A549 (cell line): ENCODE measurements around the gene TPSAB1. TPM values are rescaled to one million over a fixed set of nuclear protein-coding genes. Genes with fewer than 3 reads are reported as not detected.
"Not testable (repeated sequence)": the region's sequence is repeated elsewhere in the genome, so short reads cannot be mapped to it uniquely, and the experiment has no call there.

Source experiments
- ATAC-seq, 2 experiments: fragments of 200-7000 bp in 1 of 2; fragments of >200 bp in 1 of 2; cut with Nextera tagmentation in 1 of 2; cut with Tn5 transposase in 1 of 2; 3 replicates each; pipeline versions ENCODE4 v1.8.0 to v1.9.1; 2018 to 2020; ENCODE audit warnings: mild to moderate bottlenecking in 1 of 2, moderate library complexity in 1 of 2
- CTCF ChIA-PET: fragments of 300-600 bp; sonication (Branson Sonifier 250); formaldehyde crosslinking; extraction: SDS; loops from one replicate; lab custom pipeline; 2021; ENCODE audit warnings: antibody characterized with exemption, inconsistent platforms; lab: Yijun Ruan, JAX
- POLR2A ChIA-PET: fragments of 350-600 bp; formaldehyde crosslinking; extraction: SDS; loops from one replicate; lab custom pipeline; 2021; ENCODE audit warnings: antibody characterized with exemption, inconsistent platforms; lab: Yijun Ruan, JAX
- DNase-seq, 2 experiments: peaks; one replicate each; pipeline versions ENCODE4 v3.0.0 to v3.0.0-alpha.2; 2011 to 2016; ENCODE audit warnings: low read depth in 1 of 2, low spot score in 1 of 2
- FAIRE-seq: peaks from 2 replicates; lab custom pipeline; 2011; peaks lifted over from hg19 to GRCh38; lab: Jason Lieb, UNC
- H3K27ac ChIP-seq, 2 experiments: fragments of >200 bp; sonication (Bioruptor Twin); formaldehyde crosslinking; 3 replicates each; pipeline ENCODE4 v1.5.1; 2016 to 2017
- H3K4me1 ChIP-seq: fragments of >200 bp; sonication (Bioruptor Twin); formaldehyde crosslinking; 3 replicates; pipeline ENCODE4 v1.6.1; 2016
- H3K4me2 ChIP-seq: fragments of >200 bp; sonication (Bioruptor Twin); formaldehyde crosslinking; 3 replicates; pipeline ENCODE4 v1.6.1; 2016
- H3K4me3 ChIP-seq: fragments of >200 bp; sonication (Bioruptor Twin); formaldehyde crosslinking; 3 replicates; pipeline ENCODE4 v1.5.1; 2016
- H3K9me3 ChIP-seq: fragments of >200 bp; sonication (Bioruptor Twin); formaldehyde crosslinking; 3 replicates; pipeline ENCODE4 v1.6.1; 2016
- BHLHE40 ChIP-seq: IDR thresholded peaks from 2 replicates; pipeline ENCODE4 v1.6.1; 2012; ENCODE audit warnings: low read depth, low read length, inconsistent platforms
- CBX2 ChIP-seq: fragments of 200-600 bp; sonication (generic); IDR thresholded peaks from 2 replicates; pipeline ENCODE4 v1.6.1; 2016; ENCODE audit warnings: low read depth, mild to moderate bottlenecking, borderline replicate concordance
- CHD4 ChIP-seq: fragments of 200-600 bp; sonication (generic); IDR thresholded peaks from 2 replicates; pipeline ENCODE4 v1.6.1; 2016; ENCODE audit warnings: antibody characterized with exemption, mild to moderate bottlenecking, borderline replicate concordance
- FOSL2 ChIP-seq, 2 experiments: fragments of 450-650 bp in 1 of 2; fragments of >200 bp in 1 of 2; sonication (Bioruptor Twin) in 1 of 2; formaldehyde crosslinking; IDR thresholded peaks; 2 replicates each; pipeline versions ENCODE4 v1.5.0 to v1.6.1; 2016 to 2020; ENCODE audit warnings: mild to moderate bottlenecking in 1 of 2, moderate library complexity in 1 of 2
- FOXS1 ChIP-seq: fragments of 250-450 bp; sonication (Bioruptor Pico); IDR thresholded peaks from 2 replicates; pipeline ENCODE4 v1.5.0; 2020; ENCODE audit warnings: mild to moderate bottlenecking, moderate library complexity
- HDAC2 ChIP-seq: fragments of 200-600 bp; sonication (generic); IDR thresholded peaks from 2 replicates; pipeline ENCODE4 v1.6.1; 2016
- HES2 ChIP-seq: fragments of >200 bp; sonication (Bioruptor Twin); formaldehyde crosslinking; IDR thresholded peaks from 2 replicates; pipeline ENCODE4 v1.6.1; 2016
- HEYL ChIP-seq: fragments of 250-450 bp; sonication (Bioruptor Pico); IDR thresholded peaks from 2 replicates; pipeline ENCODE4 v1.8.0; 2021; ENCODE audit warnings: mild to moderate bottlenecking, moderate library complexity
- HOXA7 ChIP-seq: fragments of 250-450 bp; sonication (Bioruptor Pico); IDR thresholded peaks from 2 replicates; pipeline ENCODE4 v1.5.0; 2020; ENCODE audit warnings: mild to moderate bottlenecking, moderate library complexity
- JUNB ChIP-seq: fragments of >200 bp; sonication (Bioruptor Twin); formaldehyde crosslinking; IDR thresholded peaks from 2 replicates; pipeline ENCODE4 v1.6.1; 2016
- NFE2L2 ChIP-seq: fragments of 150-350 bp; conservative IDR thresholded peaks from 2 replicates; pipeline ENCODE4 v1.6.1; 2014; ENCODE audit warnings: low read length
- NR3C1 ChIP-seq: fragments of >200 bp; sonication (Bioruptor Twin); formaldehyde crosslinking; IDR thresholded peaks from 3 replicates; pipeline ENCODE4 v1.6.1; 2017
- PHF8 ChIP-seq: fragments of 200-600 bp; sonication (generic); IDR thresholded peaks from 2 replicates; pipeline ENCODE4 v1.6.1; 2016; ENCODE audit warnings: low read depth, mild to moderate bottlenecking, antibody characterized with exemption, moderate library complexity, borderline replicate concordance
- POLR2A ChIP-seq: IDR thresholded peaks from 2 replicates; pipeline ENCODE4 v1.6.1; 2012; ENCODE audit warnings: mild to moderate bottlenecking, low read length
- RAD21 ChIP-seq, 2 experiments: fragments of >200 bp in 1 of 2; sonication (Bioruptor Twin) in 1 of 2; formaldehyde crosslinking in 1 of 2; IDR thresholded peaks in 1 of 2; conservative IDR thresholded peaks in 1 of 2; 2 replicates in 1 of 2; 3 replicates in 1 of 2; pipeline ENCODE4 v1.6.1; 2012 to 2018; ENCODE audit warnings: inconsistent platforms in 1 of 2
- RFX5 ChIP-seq: fragments of 450-650 bp; IDR thresholded peaks from 2 replicates; pipeline ENCODE4 v1.7.1; 2014; ENCODE audit warnings: antibody characterized with exemption, mild to moderate bottlenecking, moderate library complexity
- SREBF2 ChIP-seq: fragments of 450-650 bp; IDR thresholded peaks from 2 replicates; pipeline ENCODE4 v1.6.1; 2014; ENCODE audit warnings: mild to moderate bottlenecking, moderate library complexity
- TP53 ChIP-seq: fragments of 250-450 bp; sonication (Bioruptor Pico); IDR thresholded peaks from 2 replicates; pipeline ENCODE4 v1.5.0; 2021; ENCODE audit warnings: mild to moderate bottlenecking, moderate library complexity
- USF2 ChIP-seq: fragments of 450-650 bp; IDR thresholded peaks from 2 replicates; pipeline ENCODE4 v1.6.1; 2014; ENCODE audit warnings: antibody characterized with exemption
- ZC3H11A ChIP-seq: fragments of 450-650 bp; IDR thresholded peaks from 2 replicates; pipeline ENCODE4 v1.6.1; 2014; ENCODE audit warnings: antibody characterized with exemption, mild to moderate bottlenecking
- WGBS: methylation state at CpG from one replicate; pipeline ENCODE4 v1.1.6; 2017; ENCODE audit errors: missing lambda C conversion rate; 5-methylcytosine and 5-hydroxymethylcytosine counted together
- polyA minus RNA-seq: library from RNA; depleted of rRNA, polyadenylated mRNA; stranded (reverse); fragments of >200 nt; gene quantifications from 2 replicates; pipeline ENCODE4 v1.2.3, GENCODE V29; 2011; rRNA and poly(A)+ RNA removed
- polyA plus RNA-seq, 4 experiments: library from polyadenylated mRNA; depleted of rRNA in 3 of 4; stranded (reverse); fragments of >200 nt; fragmentation: RNase III in 1 of 4; extraction: RNeasy Plus Mini Kit Qiagen cat#74134 plus additional on column Dnase treatment in 1 of 4; gene quantifications; 2 replicates in 3 of 4; 3 replicates in 1 of 4; pipeline ENCODE4 v1.2.3, GENCODE V29; 2011 to 2017
- TF ChIP-seq, protein P1 (sequence below): fragments of >200 bp; sonication (Bioruptor Twin); formaldehyde crosslinking; IDR thresholded peaks from 3 replicates; pipeline ENCODE4 v1.5.1; 2016
- TF ChIP-seq, protein P2 (sequence below): IDR thresholded peaks from 2 replicates; pipeline ENCODE4 v1.6.1; 2012
- TF ChIP-seq, protein P3 (sequence below): fragments of 150-350 bp; IDR thresholded peaks from 2 replicates; pipeline ENCODE4 v1.6.1; 2014; ENCODE audit warnings: low read depth, mild to moderate bottlenecking, low read length

Gene TPSAB1
- not detected in 2 replicates for polyA plus RNA-seq (2011; rRNA removed)
- 0.04 TPM in 1 of 2 replicates, not detected in the other for polyA plus RNA-seq (2012; cell fraction: cytosol; rRNA removed)
- not detected in 2 replicates for polyA plus RNA-seq (2012; cell fraction: nucleus; rRNA removed)
- not detected in 3 replicates for polyA plus RNA-seq (2017; fragmentation: RNase III; extraction: RNeasy Plus Mini Kit Qiagen cat#74134 plus additional on column Dnase treatment)
- not detected in 2 replicates for polyA minus RNA-seq

- H3K4me1 ChIP-seq, H3K4me3 ChIP-seq, DNase-seq, FAIRE-seq, POLR2A ChIA-PET, H3K4me2 ChIP-seq, H3K9me3 ChIP-seq, H3K27ac ChIP-seq, CTCF ChIA-PET: not testable (repeated sequence)
- 100% methylated on average over 2 of the region's 12 CpGs for WGBS
- peak in 1 of 2 experiments; percentile 4; a peak in 2 of 6 replicates for ATAC-seq
Measured at GRCh38 chr16:1240436-1240835, at the start of gene TPSAB1. TPSAB1 (plus strand) TSS chr16:1240705; CDS start chr16:1240939, 234 bp downstream.

GRCh38 chr16:1190789-1191188, 49.7 kb upstream of the TPSAB1 start:
- 81% methylated on average over 4 of the region's 11 CpGs for WGBS
- DNase-seq, ATAC-seq, H3K9me3 ChIP-seq, H3K4me2 ChIP-seq, FAIRE-seq, H3K4me3 ChIP-seq, POLR2A ChIA-PET, H3K27ac ChIP-seq: not testable (repeated sequence)
- CTCF ChIA-PET, result interaction anchor here (1.0 to 1.2 kb wide), 4 partner anchors 11 to 85 kb away, joined by 3 to 5 read pairs (median 3); no protein-coding TSS in a partner anchor
- peaks cover 27% of the 10 kb centered on the region for H3K4me1 ChIP-seq

DNA sequence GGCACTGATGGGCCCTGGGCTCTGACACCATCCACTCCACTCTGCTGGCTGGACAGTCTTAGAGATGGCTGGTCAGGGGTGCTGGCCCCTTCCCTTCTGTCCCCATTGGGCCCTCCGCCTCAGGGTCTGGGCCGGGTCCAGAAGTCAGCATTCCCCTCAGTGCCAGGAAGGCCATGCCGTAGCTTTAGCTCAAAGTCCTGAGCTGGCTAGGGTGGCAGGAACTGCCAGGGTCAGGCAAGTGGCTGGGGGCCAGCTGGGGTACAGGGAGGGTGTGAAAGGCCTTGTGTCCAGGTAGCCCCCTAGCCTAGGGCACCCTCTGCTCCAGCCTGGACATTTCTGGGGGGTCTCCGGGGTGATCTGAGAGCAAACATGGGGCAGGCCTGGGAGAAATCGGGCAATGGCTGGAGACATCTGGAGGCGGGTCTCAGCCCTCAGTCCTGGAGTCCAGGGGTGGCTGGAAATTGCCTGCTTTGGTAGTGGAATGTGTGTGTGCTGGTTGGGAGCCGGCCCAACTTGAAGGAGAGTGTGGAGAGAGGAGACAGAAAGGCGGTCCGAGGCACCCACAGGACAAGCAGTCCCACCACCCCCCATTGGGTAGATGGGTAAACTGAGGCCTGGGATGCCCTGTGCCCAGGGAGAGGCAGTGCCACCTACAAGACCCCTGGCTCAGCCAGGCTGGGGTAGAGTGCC, 48.0 kb upstream of the TPSAB1 start:
- ChIA-PET CTCF (interaction anchor here (2.2 to 5.8 kb wide), 6 partner anchors 10 to 128 kb away, joined by 9 to 53 read pairs (median 13); no protein-coding TSS in a partner anchor), POLR2A (no interaction called here)
- no peaks in the 10 kb centered on the region for H3K9me3 ChIP-seq
- no peak for DNase-seq
- peak; percentile 23 to 34; a peak in 3 of 6 replicates for ATAC-seq
- peak overlapping the region in 1 of 2 experiments; percentile 7; a peak in 1 of 6 replicates for H3K27ac ChIP-seq
- no peak overlapping the region for H3K4me3 ChIP-seq
- 66% methylated on average over 6 of the region's 9 CpGs for WGBS
- FAIRE-seq, result no peak
- peaks cover 27% of the 10 kb centered on the region for H3K4me1 ChIP-seq
- no peak overlapping the region for H3K4me2 ChIP-seq
- TF ChIP-seq POLR2A, result no peak
- TF ChIP-seq HES2, result no peak
- TF ChIP-seq, protein P1, sequence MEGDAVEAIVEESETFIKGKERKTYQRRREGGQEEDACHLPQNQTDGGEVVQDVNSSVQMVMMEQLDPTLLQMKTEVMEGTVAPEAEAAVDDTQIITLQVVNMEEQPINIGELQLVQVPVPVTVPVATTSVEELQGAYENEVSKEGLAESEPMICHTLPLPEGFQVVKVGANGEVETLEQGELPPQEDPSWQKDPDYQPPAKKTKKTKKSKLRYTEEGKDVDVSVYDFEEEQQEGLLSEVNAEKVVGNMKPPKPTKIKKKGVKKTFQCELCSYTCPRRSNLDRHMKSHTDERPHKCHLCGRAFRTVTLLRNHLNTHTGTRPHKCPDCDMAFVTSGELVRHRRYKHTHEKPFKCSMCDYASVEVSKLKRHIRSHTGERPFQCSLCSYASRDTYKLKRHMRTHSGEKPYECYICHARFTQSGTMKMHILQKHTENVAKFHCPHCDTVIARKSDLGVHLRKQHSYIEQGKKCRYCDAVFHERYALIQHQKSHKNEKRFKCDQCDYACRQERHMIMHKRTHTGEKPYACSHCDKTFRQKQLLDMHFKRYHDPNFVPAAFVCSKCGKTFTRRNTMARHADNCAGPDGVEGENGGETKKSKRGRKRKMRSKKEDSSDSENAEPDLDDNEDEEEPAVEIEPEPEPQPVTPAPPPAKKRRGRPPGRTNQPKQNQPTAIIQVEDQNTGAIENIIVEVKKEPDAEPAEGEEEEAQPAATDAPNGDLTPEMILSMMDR, result no peak
- TF ChIP-seq, protein P2, sequence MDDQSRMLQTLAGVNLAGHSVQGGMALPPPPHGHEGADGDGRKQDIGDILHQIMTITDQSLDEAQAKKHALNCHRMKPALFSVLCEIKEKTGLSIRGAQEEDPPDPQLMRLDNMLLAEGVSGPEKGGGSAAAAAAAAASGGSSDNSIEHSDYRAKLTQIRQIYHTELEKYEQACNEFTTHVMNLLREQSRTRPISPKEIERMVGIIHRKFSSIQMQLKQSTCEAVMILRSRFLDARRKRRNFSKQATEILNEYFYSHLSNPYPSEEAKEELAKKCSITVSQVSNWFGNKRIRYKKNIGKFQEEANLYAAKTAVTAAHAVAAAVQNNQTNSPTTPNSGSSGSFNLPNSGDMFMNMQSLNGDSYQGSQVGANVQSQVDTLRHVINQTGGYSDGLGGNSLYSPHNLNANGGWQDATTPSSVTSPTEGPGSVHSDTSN, result no peak
- TF ChIP-seq PHF8, result no peak
- TF ChIP-seq TP53 (CRISPR knock-in tag), result no peak
- TF ChIP-seq, all 56 proteins: peak for 0

DNA sequence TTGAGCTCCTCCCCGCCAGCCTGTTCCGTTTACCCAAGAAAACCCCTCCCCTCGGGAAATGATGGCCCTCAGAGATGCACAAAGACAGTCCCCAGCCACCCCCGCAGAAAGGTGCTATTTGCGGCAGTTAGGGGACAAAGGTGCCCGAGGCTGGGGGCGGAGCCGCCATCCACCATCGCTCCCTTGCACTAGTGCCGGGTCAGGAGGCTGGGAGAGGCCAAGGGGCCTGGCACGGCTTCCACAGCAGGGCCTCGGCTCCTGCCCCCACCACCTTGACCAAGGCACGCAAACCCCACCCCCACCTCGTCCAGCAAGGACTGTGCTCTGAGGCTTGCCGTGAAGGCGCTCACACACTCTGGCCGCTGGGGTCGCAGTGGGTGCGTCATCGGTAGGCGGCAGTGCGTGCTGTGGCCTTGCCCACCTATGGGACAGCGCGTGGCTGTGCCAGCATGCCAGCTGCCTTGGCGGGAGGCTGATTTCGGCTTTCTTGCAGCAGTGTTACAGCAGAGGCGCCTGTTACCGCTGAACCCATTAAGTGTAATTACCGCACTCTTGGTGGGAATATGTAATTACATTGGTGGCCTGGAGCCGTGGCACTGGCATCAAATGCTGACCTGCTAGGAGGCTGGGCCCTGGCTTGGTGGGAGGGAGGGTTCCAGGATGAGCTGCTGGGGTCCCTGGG, 47.2 kb upstream of the TPSAB1 start:
- ChIA-PET POLR2A (no interaction called here), CTCF (interaction anchor here (0.6 to 5.8 kb wide), 30 partner anchors 10 to 392 kb away, joined by 3 to 53 read pairs (median 5); no protein-coding TSS in a partner anchor)
- no peak for FAIRE-seq
- no peak overlapping the region for H3K27ac ChIP-seq
- ATAC-seq, result peak in 1 of 2 experiments; percentile 9; a peak in 3 of 6 replicates
- no peaks in the 10 kb centered on the region for H3K9me3 ChIP-seq
- DNase-seq, result no peak
- no peak overlapping the region for H3K4me3 ChIP-seq
- WGBS, result 77% methylated on average over 11 of the region's 30 CpGs
- H3K4me1 ChIP-seq, result peaks cover 27% of the 10 kb centered on the region
- H3K4me2 ChIP-seq, result no peak overlapping the region
- TF ChIP-seq RAD21 (conservative IDR thresholded peaks at IDR 0.05 in 1 of 2, IDR thresholded peaks at IDR 0.05 in 1 of 2) (no peak), CHD4 (no peak), USF2 (no peak), SREBF2 (no peak), NFE2L2 (no peak), BHLHE40 (no peak), HEYL (no peak), RFX5 (no peak), FOXS1 (CRISPR knock-in tag) (no peak), CBX2 (no peak), JUNB (no peak), HDAC2 (no peak), NR3C1 (no peak), FOSL2 (IDR thresholded peaks at IDR 0.05) (no peak), FOSL2 (CRISPR knock-in tag; IDR thresholded peaks at IDR 0.05) (no peak), ZC3H11A (no peak), HOXA7 (no peak)
- TF ChIP-seq, protein P3, sequence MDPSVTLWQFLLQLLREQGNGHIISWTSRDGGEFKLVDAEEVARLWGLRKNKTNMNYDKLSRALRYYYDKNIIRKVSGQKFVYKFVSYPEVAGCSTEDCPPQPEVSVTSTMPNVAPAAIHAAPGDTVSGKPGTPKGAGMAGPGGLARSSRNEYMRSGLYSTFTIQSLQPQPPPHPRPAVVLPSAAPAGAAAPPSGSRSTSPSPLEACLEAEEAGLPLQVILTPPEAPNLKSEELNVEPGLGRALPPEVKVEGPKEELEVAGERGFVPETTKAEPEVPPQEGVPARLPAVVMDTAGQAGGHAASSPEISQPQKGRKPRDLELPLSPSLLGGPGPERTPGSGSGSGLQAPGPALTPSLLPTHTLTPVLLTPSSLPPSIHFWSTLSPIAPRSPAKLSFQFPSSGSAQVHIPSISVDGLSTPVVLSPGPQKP, result no peak
